GM23338 (cell line): ENCODE data around the gene MYO15B.

Experiments
- CREB1 ChIP-seq: fragments of 250-450 bp; sonication (Bioruptor Pico); IDR thresholded peaks from 2 replicates; pipeline ENCODE4 v1.5.0; 2020; ENCODE audit warnings: low read depth, mild to moderate bottlenecking, moderate library complexity
- CTCF ChIP-seq, 2 experiments: fragments of 200-600 bp in 1 of 2; sonication (generic) in 1 of 2; conservative IDR thresholded peaks; 2 replicates each; pipeline versions ENCODE4 v1.5.1 to v1.6.1; 2016 to 2017; ENCODE audit warnings: antibody characterized with exemption in 2 of 2, low read depth in 2 of 2, mild to moderate bottlenecking in 2 of 2, moderate library complexity in 1 of 2
- EZH2 ChIP-seq: fragments of 200-600 bp; sonication (generic); IDR thresholded peaks from one replicate; pipeline ENCODE4 v1.8.0; 2017; ENCODE audit warnings: antibody characterized with exemption, mild to moderate bottlenecking, low read depth; ENCODE audit not compliant: unreplicated experiment
- POLR2AphosphoS5 ChIP-seq: IDR thresholded peaks from 2 replicates; pipeline ENCODE4 v1.6.1; 2016; ENCODE audit warnings: antibody characterized with exemption, low read depth
- REST ChIP-seq: IDR thresholded peaks from one replicate; pipeline ENCODE4 v1.6.1; 2018; ENCODE audit warnings: antibody characterized with exemption; ENCODE audit not compliant: unreplicated experiment

- TF ChIP-seq CTCF (conservative IDR thresholded peaks at IDR 0.05; ENCODE audit: low read depth in 2 of 2) (no peak), EZH2 (no peak), REST (no peak), CREB1 (CRISPR knock-in tag) (no peak), POLR2AphosphoS5 (no peak)
These were observed 22.5 kb upstream of the MYO15B start for GRCh38 chr17:75565066-75565465.
